HG02973 (cell line): ENCODE results near the gene HMOX1.
A peak's percentile ranks its signal among the peaks of the same experiment; 100 is the strongest.

Experiments used
- ATAC-seq: cut with Tn5 transposase; IDR thresholded peaks from one replicate; pipeline ENCODE4 v1.9.1; 2021; ENCODE audit warnings: moderate library complexity; ENCODE audit not compliant: unreplicated experiment

Gene HMOX1

DNA sequence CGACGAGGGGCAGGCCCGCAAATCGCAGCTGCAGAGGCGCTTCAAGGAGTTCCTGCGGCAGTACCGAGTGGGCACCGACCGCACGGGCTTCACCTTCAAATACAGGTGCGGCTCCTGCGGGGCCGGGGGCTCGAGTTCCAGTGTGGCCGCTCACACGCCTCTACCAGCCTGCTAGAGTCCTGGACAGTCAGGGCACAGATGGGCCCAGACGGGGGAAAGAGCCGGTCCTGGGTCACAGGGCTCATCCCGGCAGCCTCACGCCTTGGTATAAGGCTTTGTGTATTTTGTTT is 19.6 kb downstream of the HMOX1 start:
- no peak for ATAC-seq

DNA sequence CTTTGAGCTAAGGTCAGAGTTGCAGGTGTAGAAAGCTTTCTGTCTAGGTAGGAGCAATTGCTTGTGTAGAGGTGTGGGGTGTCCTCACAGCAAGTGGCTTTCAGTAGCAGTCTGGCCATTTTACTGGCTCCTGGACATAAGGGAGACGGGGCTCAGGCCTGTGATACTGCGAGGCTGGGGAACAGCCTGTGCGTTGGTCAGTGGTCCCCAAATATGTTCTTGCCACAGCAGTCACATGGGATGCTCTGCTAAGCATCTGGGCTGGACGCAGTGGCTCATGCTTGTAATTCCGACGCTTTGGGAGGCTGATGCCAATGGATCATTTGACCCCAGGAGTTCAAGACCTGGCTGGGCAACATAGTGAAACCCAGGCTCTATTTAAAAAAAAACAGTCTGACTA is 21.0 kb downstream of the HMOX1 start:
- no peak for ATAC-seq

- no peak for ATAC-seq
Observed at GRCh38 chr22:35403356-35403755, 22.5 kb downstream of the HMOX1 start.

DNA sequence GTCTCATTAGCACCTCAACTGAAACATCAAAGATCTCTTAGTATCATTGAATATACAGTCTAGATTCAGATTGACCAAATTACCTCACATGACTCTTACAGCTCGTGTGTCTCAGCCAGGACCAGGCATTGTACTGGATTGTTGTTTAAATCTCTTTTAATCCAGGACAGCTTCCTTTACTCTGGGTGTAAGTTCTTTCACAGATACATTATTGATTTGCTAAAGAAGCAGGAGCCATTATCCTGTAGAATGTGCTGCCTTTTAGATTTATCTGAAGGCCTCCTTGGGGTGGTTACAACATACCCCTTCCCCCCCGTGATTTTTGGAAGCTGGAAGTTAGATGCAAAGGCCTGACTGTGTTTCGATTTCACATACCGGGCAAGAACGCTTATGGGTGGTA is 23.3 kb downstream of the HMOX1 start:
- ATAC-seq, result no peak

GRCh38 chr22:35406443-35406842 is 25.5 kb downstream of the HMOX1 start:
- no peak for ATAC-seq

GRCh38 chr22:35407362-35407761 is 26.5 kb downstream of the HMOX1 start:
- ATAC-seq, result no peak

DNA sequence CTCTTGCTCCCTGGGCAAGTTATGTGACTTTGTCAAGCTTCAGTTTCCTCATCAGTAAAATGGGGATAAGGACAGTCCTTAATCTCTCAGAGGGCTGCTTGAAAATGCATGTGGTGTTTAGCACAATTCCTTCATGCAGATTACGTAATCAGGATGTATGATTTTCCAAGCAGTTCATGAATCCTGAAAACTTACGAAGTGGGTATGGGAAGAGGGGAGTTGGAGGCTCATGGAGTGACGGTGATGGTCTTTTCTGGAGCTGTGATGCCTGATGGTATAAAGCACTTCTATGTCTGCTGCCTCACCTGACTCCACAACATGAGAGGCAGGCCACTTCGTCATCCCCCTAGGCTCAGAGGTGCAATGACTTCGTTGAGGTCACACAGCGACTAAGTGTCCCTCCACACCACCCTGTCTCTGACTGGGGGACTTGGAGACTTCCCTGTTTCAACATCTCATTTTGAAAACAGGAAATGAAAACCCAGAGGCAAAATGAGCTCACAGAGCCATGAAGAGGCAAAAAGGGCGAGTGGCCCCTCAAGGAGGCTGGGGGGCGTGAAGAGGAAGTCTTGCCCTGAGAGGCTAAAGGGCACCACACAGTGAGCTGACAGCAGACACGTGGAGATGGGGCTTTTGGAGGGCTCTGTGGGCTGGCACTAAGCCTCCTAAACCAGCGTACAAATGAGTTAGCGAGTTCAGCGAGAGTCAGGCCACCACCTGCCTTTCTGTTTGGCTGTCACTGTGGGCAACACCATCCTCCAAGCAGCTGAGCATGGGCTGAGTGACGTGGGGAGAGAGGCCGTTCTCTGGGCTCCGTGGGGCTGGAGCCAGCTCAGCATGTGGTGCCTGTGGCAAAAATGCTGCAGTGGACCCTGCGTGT is 29.1 kb downstream of the HMOX1 start:
- peak; percentile 46 for ATAC-seq

GRCh38 chr22:35410663-35411034 is 29.8 kb downstream of the HMOX1 start:
- ATAC-seq, result peak; percentile 12

GRCh38 chr22:35411102-35411501 is 30.2 kb downstream of the HMOX1 start:
- ATAC-seq, result no peak

DNA sequence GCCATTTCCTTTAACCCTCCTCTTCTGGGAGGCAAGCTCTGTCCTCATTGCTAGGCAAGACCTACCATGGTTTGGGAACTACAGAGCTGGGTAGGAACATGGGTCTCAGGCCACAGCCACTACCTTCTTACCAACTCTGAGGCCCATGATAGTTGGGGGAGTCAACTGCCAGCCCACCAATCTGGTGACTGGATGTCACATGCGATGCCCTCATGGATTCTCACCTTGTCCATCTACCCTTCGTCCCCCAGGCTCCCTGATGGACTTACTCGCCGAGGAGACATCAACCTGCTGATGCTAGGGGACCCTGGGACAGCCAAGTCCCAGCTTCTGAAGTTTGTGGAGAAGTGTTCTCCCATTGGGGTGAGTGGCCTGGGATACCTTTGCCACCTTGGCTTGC is 32.7 kb downstream of the HMOX1 start:
- no peak for ATAC-seq

- ATAC-seq, result no peak
Observed at GRCh38 chr22:35417606-35418005, 36.7 kb downstream of the HMOX1 start.

- no peak for ATAC-seq
Observed at GRCh38 chr22:35418088-35418487, 37.2 kb downstream of the HMOX1 start.

DNA sequence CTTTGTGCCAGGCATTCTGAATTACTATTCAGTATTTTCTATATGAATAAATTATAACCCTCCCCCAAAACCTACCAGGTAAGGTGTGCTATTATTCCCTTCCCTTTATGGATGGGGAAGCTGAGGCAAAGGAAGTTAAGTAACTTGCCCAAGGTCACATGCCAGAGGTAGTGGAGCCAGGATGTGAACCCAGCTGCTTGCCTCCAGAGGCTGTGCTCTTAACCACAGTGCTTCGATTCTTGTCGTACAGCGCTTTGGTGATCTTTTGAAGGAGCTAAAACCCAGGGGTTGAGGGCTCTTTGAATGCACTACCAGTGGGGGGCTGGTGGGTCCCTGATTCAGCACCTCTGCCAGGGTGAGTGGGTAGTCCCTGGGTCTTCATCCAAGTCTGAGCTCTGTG is 37.8 kb downstream of the HMOX1 start:
- ATAC-seq, result no peak

- no peak for ATAC-seq
Observed at GRCh38 chr22:35419756-35420155, 38.9 kb downstream of the HMOX1 start.

DNA sequence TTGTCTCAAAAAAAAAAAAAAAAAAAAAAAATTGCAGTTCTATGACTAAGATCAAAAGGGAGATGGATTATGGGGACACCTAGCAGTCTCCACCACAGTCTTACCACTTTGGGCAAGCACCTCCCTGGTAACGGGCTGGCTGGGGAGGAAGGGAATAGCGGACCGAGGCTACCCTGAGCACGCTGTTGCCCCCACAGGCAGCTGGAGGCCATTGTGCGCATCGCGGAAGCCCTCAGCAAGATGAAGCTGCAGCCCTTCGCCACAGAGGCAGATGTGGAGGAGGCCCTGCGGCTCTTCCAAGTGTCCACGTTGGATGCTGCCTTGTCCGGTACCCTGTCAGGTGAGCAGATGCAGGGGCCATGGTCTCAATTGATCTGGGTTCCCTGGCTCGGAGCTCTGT is 40.2 kb downstream of the HMOX1 start:
- ATAC-seq, result no peak

DNA sequence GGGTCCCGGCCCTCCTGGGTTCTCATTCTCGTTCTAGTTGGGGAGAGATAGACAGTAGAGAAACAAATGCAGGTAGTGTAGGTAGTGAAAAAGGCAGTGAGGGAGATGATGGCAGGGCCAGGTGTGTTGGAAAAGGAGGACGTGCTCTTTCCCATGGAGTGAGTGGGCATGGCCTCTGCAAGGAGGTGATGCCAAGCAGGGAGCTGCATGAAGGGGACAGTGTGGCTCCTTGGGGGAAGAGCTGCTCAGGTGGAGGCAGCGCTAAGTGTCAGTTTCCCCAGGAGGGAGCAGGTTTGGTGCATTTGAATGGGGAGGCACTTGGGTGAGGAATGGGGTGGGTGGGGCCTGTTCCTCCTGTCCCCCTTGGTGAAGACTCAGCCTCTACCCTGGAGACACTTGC is 41.2 kb downstream of the HMOX1 start:
- ATAC-seq, result no peak

- no peak for ATAC-seq
Observed at GRCh38 chr22:35422936-35423335, 42.0 kb downstream of the HMOX1 start.

DNA sequence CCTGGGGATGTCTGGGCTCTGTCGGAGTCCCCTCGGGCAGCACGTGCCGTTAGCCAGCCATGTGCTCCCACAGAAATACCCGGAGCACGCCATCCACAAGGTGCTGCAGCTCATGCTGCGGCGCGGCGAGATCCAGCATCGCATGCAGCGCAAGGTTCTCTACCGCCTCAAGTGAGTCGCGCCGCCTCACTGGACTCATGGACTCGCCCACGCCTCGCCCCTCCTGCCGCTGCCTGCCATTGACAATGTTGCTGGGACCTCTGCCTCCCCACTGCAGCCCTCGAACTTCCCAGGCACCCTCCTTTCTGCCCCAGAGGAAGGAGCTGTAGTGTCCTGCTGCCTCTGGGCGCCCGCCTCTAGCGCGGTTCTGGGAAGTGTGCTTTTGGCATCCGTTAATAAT is 43.2 kb downstream of the HMOX1 start:
- ATAC-seq, result no peak

- no peak for ATAC-seq
Observed at GRCh38 chr22:35424761-35425160, 43.9 kb downstream of the HMOX1 start.

- no peak for ATAC-seq
Observed at GRCh38 chr22:35425546-35425945, 44.6 kb downstream of the HMOX1 start.

GRCh38 chr22:35425971-35426800 is 45.3 kb downstream of the HMOX1 start:
- ATAC-seq, result no peak

- ATAC-seq, result no peak
Observed at GRCh38 chr22:35426801-35427140, 45.9 kb downstream of the HMOX1 start.
